HEK293 (cell line): ENCODE results near the gene OCRL.
A peak's percentile ranks its signal among the peaks of the same experiment; 100 is the strongest.

Experiments
- CTCF ChIA-PET: fragments of 350-600 bp; formaldehyde crosslinking; extraction: SDS; loops from one replicate; lab custom pipeline; 2021; ENCODE audit warnings: antibody characterized with exemption; lab: Yijun Ruan, JAX
- POLR2A ChIA-PET: fragments of 300-600 bp; formaldehyde crosslinking; extraction: SDS; loops from one replicate; lab custom pipeline; 2020; ENCODE audit warnings: antibody characterized with exemption, inconsistent platforms; lab: Yijun Ruan, JAX
- H3K27ac ChIP-seq: fragments of 200-500 bp; sonication (Bioruptor generic); 2 replicates; pipeline ENCODE4 v1.5.1; 2014; ENCODE audit warnings: low read depth, low read length, control low read depth, inconsistent platforms; ENCODE audit errors: extremely low read depth
- H3K36me3 ChIP-seq, 2 experiments: fragments of 200-500 bp in 1 of 2; sonication (Bioruptor generic) in 1 of 2; 1 replicate in 1 of 2; 2 replicates in 1 of 2; pipeline ENCODE4 v1.5.1; 2014 to 2017; ENCODE audit warnings: inconsistent platforms in 2 of 2, low read length in 2 of 2; ENCODE audit not compliant: control insufficient read depth in 2 of 2, insufficient read depth in 1 of 2
- H3K4me1 ChIP-seq: fragments of 200-500 bp; sonication (Bioruptor generic); 2 replicates; pipeline ENCODE4 v1.5.1; 2014; ENCODE audit warnings: mild to moderate bottlenecking, low read length, inconsistent platforms; ENCODE audit not compliant: control insufficient read depth, insufficient read depth
- H3K4me3 ChIP-seq: 2 replicates; pipeline ENCODE4 v1.5.1; 2011; ENCODE audit warnings: low read depth, mild to moderate bottlenecking, control low read depth, low read length, moderate library complexity
- H3K9me3 ChIP-seq: fragments of 200-500 bp; sonication (Bioruptor generic); 2 replicates; pipeline ENCODE4 v1.5.1; 2014; ENCODE audit warnings: low read depth, low read length, inconsistent platforms; ENCODE audit not compliant: control insufficient read depth, insufficient read depth
- ZFHX2 ChIP-seq: fragments of 450-650 bp; formaldehyde crosslinking; conservative IDR thresholded peaks from 2 replicates; pipeline ENCODE4 v1.5.1; 2016; ENCODE audit warnings: missing biosample characterization, missing genetic modification characterization
- ZNF132 ChIP-seq: fragments of 450-650 bp; formaldehyde crosslinking; IDR thresholded peaks from 2 replicates; pipeline ENCODE4 v1.5.1; 2017; ENCODE audit warnings: missing biosample characterization, missing genetic modification characterization, borderline replicate concordance
- ZNF169 ChIP-seq: fragments of 450-650 bp; formaldehyde crosslinking; IDR thresholded peaks from 2 replicates; pipeline ENCODE4 v1.5.1; 2016; ENCODE audit warnings: missing biosample characterization, missing genetic modification characterization
- ZNF311 ChIP-seq: fragments of 450-650 bp; formaldehyde crosslinking; IDR thresholded peaks from 2 replicates; pipeline ENCODE4 v1.5.1; 2017; ENCODE audit warnings: missing biosample characterization, missing genetic modification characterization, borderline replicate concordance
- ZNF521 ChIP-seq: fragments of 450-650 bp; formaldehyde crosslinking; IDR thresholded peaks from 2 replicates; pipeline ENCODE4 v1.5.1; 2017; ENCODE audit warnings: missing biosample characterization, mild to moderate bottlenecking, missing genetic modification characterization
- ZNF654 ChIP-seq: fragments of 450-650 bp; formaldehyde crosslinking; IDR thresholded peaks from 2 replicates; pipeline ENCODE4 v1.5.1; 2016; ENCODE audit warnings: low read depth, missing biosample characterization, missing genetic modification characterization
- ZNF664 ChIP-seq: fragments of 450-650 bp; formaldehyde crosslinking; IDR thresholded peaks from 2 replicates; pipeline ENCODE4 v1.5.1; 2016; ENCODE audit warnings: missing biosample characterization, missing genetic modification characterization
- TF ChIP-seq, protein P1 (sequence below): fragments of 450-650 bp; formaldehyde crosslinking; IDR thresholded peaks from 2 replicates; pipeline ENCODE4 v1.5.1; 2016; ENCODE audit warnings: missing biosample characterization, missing genetic modification characterization
- TF ChIP-seq, protein P2 (sequence below): fragments of 450-650 bp; formaldehyde crosslinking; IDR thresholded peaks from 2 replicates; pipeline ENCODE4 v1.5.1; 2016; ENCODE audit warnings: missing biosample characterization, missing genetic modification characterization
- TF ChIP-seq, protein P3 (sequence below): fragments of 450-650 bp; formaldehyde crosslinking; IDR thresholded peaks from 2 replicates; pipeline ENCODE4 v1.5.1; 2017; ENCODE audit warnings: missing biosample characterization, missing genetic modification characterization
- TF ChIP-seq, protein P4 (sequence below): fragments of 450-650 bp; formaldehyde crosslinking; IDR thresholded peaks from 2 replicates; pipeline ENCODE4 v1.5.1; 2017; ENCODE audit warnings: missing biosample characterization, missing genetic modification characterization
- TF ChIP-seq, protein P5 (sequence below): fragments of 450-650 bp; formaldehyde crosslinking; IDR thresholded peaks from 2 replicates; pipeline ENCODE4 v1.5.1; 2016; ENCODE audit warnings: missing biosample characterization, missing genetic modification characterization, low read depth
- TF ChIP-seq, protein P6 (sequence below): fragments of 450-650 bp; formaldehyde crosslinking; IDR thresholded peaks from 2 replicates; pipeline ENCODE4 v1.5.1; 2016; ENCODE audit warnings: missing biosample characterization, missing genetic modification characterization

The OCRL gene

DNA sequence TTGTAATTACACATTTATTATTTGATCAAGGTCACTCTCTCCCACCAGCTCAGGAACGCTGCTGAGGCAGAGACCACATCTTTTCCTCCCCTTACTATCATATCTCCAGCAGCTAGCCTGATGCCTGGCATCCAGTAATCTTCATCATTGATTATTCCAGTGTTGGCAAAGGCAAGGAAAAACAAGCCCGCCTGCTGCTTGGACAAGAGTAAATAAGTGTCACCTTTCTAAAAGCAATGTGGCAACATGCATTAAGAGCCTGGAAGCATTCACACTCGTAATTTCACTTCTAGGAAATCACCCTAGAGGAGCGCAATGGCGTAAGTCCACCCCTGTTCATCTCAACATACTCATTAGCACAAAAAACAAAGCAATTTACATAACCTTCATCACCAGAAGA lies 59.9 kb downstream of the OCRL start (continued):
- TF ChIP-seq, protein P1, sequence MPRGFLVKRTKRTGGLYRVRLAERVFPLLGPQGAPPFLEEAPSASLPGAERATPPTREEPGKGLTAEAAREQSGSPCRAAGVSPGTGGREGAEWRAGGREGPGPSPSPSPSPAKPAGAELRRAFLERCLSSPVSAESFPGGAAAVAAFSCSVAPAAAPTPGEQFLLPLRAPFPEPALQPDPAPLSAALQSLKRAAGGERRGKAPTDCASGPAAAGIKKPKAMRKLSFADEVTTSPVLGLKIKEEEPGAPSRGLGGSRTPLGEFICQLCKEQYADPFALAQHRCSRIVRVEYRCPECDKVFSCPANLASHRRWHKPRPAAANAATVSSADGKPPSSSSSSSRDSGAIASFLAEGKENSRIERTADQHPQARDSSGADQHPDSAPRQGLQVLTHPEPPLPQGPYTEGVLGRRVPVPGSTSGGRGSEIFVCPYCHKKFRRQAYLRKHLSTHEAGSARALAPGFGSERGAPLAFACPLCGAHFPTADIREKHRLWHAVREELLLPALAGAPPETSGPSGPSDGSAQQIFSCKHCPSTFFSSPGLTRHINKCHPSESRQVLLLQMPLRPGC, result no peak
- TF ChIP-seq ZFHX2 (tag by site-specific recombination) (no peak), ZNF664 (no peak), ZNF311 (tag by site-specific recombination) (no peak), ZNF169 (tag by site-specific recombination) (no peak), ZNF132 (tag by site-specific recombination) (no peak)
- TF ChIP-seq, protein P2, sequence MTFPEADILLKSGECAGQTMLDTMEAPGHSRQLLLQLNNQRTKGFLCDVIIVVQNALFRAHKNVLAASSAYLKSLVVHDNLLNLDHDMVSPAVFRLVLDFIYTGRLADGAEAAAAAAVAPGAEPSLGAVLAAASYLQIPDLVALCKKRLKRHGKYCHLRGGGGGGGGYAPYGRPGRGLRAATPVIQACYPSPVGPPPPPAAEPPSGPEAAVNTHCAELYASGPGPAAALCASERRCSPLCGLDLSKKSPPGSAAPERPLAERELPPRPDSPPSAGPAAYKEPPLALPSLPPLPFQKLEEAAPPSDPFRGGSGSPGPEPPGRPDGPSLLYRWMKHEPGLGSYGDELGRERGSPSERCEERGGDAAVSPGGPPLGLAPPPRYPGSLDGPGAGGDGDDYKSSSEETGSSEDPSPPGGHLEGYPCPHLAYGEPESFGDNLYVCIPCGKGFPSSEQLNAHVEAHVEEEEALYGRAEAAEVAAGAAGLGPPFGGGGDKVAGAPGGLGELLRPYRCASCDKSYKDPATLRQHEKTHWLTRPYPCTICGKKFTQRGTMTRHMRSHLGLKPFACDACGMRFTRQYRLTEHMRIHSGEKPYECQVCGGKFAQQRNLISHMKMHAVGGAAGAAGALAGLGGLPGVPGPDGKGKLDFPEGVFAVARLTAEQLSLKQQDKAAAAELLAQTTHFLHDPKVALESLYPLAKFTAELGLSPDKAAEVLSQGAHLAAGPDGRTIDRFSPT (tag by site-specific recombination), result no peak
- TF ChIP-seq, protein P3, sequence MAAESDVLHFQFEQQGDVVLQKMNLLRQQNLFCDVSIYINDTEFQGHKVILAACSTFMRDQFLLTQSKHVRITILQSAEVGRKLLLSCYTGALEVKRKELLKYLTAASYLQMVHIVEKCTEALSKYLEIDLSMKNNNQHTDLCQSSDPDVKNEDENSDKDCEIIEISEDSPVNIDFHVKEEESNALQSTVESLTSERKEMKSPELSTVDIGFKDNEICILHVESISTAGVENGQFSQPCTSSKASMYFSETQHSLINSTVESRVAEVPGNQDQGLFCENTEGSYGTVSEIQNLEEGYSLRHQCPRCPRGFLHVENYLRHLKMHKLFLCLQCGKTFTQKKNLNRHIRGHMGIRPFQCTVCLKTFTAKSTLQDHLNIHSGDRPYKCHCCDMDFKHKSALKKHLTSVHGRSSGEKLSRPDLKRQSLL (tag by site-specific recombination), result no peak

DNA sequence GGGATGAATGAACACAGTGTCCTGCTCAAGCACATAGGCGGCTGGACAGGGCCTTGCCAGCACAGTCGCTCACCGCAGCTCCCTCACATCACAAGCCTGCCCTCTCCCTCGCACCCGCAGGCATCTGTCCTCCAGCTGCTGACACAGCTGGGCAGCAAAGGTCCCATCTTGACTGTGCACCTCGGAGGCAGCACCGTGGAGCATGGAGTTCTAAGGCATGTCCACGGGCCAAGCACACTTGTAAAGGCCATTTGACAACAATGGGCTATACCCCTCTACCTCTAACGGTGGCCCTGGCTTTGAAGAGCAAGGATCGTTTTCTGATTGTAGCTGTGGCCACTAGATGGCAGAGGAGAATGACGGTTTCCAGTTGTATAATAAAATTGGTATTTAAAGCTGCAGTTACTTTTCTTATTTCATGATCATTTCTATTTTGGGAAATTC lies 60.9 kb downstream of the OCRL start:
- no peak overlapping the region for H3K4me3 ChIP-seq
- ChIA-PET CTCF (interaction anchor here (0.6 to 6.5 kb wide), 24 partner anchors 9 to 1397 kb away, joined by 3 to 59 read pairs (median 4); partner anchors contain the start of gene APLN), POLR2A (no interaction called here)
- no peaks in the 10 kb centered on the region for H3K9me3 ChIP-seq
- peaks cover 0 to 5% of the 10 kb centered on the region in 2 experiments; a peak in 2 of 3 replicates for H3K36me3 ChIP-seq
- H3K4me1 ChIP-seq, result no peaks in the 10 kb centered on the region
- TF ChIP-seq ZNF521 (tag by site-specific recombination) (no peak), ZNF654 (tag by site-specific recombination) (peak; percentile 55)
- TF ChIP-seq, protein P4, sequence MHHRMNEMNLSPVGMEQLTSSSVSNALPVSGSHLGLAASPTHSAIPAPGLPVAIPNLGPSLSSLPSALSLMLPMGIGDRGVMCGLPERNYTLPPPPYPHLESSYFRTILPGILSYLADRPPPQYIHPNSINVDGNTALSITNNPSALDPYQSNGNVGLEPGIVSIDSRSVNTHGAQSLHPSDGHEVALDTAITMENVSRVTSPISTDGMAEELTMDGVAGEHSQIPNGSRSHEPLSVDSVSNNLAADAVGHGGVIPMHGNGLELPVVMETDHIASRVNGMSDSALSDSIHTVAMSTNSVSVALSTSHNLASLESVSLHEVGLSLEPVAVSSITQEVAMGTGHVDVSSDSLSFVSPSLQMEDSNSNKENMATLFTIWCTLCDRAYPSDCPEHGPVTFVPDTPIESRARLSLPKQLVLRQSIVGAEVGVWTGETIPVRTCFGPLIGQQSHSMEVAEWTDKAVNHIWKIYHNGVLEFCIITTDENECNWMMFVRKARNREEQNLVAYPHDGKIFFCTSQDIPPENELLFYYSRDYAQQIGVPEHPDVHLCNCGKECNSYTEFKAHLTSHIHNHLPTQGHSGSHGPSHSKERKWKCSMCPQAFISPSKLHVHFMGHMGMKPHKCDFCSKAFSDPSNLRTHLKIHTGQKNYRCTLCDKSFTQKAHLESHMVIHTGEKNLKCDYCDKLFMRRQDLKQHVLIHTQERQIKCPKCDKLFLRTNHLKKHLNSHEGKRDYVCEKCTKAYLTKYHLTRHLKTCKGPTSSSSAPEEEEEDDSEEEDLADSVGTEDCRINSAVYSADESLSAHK (tag by site-specific recombination), result 0 out of 2 replicates have a peak, but pooled peaks have one; percentile 17
- TF ChIP-seq, protein P5, sequence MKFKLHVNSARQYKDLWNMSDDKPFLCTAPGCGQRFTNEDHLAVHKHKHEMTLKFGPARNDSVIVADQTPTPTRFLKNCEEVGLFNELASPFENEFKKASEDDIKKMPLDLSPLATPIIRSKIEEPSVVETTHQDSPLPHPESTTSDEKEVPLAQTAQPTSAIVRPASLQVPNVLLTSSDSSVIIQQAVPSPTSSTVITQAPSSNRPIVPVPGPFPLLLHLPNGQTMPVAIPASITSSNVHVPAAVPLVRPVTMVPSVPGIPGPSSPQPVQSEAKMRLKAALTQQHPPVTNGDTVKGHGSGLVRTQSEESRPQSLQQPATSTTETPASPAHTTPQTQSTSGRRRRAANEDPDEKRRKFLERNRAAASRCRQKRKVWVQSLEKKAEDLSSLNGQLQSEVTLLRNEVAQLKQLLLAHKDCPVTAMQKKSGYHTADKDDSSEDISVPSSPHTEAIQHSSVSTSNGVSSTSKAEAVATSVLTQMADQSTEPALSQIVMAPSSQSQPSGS (tag by site-specific recombination), result no peak
- TF ChIP-seq, protein P6, sequence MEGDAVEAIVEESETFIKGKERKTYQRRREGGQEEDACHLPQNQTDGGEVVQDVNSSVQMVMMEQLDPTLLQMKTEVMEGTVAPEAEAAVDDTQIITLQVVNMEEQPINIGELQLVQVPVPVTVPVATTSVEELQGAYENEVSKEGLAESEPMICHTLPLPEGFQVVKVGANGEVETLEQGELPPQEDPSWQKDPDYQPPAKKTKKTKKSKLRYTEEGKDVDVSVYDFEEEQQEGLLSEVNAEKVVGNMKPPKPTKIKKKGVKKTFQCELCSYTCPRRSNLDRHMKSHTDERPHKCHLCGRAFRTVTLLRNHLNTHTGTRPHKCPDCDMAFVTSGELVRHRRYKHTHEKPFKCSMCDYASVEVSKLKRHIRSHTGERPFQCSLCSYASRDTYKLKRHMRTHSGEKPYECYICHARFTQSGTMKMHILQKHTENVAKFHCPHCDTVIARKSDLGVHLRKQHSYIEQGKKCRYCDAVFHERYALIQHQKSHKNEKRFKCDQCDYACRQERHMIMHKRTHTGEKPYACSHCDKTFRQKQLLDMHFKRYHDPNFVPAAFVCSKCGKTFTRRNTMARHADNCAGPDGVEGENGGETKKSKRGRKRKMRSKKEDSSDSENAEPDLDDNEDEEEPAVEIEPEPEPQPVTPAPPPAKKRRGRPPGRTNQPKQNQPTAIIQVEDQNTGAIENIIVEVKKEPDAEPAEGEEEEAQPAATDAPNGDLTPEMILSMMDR (tag by site-specific recombination), result peak; percentile 53; the same call in 1 of the 2 replicates
- no peak overlapping the region for H3K27ac ChIP-seq
